ENCODE results near the gene FAF1.

- TF ChIP-seq CTCF (conservative IDR thresholded peaks at IDR 0.05; ENCODE audit: low read length) (no peak), EZH2phosphoT487 (IDR thresholded peaks at IDR 0.05; ENCODE audit: borderline replicate concordance, low read depth, low read length) (no peak)
Observed at GRCh38 chr1:50978144-50978851, 18.2 kb upstream of the FAF1 start.

Measured in OCI-LY7 (cell line).